NCI-H2171 (cell line): ENCODE measurements around the gene MFSD12.
"Not testable (repeated sequence)": the region's sequence is repeated elsewhere in the genome, so short reads cannot be mapped to it uniquely, and the experiment has no call there.

Experiments used
- DNase-seq: peaks from one replicate; lab custom pipeline; 2025; lab: John Stamatoyannopoulos, UW

MFSD12 gene

GRCh38 chr19:3536429-3537100 is 20.8 kb downstream of the MFSD12 start:
- no peak for DNase-seq

- no peak for DNase-seq
Observed at GRCh38 chr19:3535981-3536380, 21.4 kb downstream of the MFSD12 start.

GRCh38 chr19:3535563-3535965 is 21.8 kb downstream of the MFSD12 start:
- no peak for DNase-seq

- DNase-seq = no peak
Observed at GRCh38 chr19:3535235-3535535, 22.2 kb downstream of the MFSD12 start.

GRCh38 chr19:3534375-3535234 is 22.8 kb downstream of the MFSD12 start:
- DNase-seq = no peak

- DNase-seq = no peak
Observed at GRCh38 chr19:3533563-3534216, 23.7 kb downstream of the MFSD12 start.

- no peak for DNase-seq
Observed at GRCh38 chr19:3533033-3533432, 24.4 kb downstream of the MFSD12 start.

- DNase-seq = no peak
Observed at GRCh38 chr19:3532154-3532786, 25.1 kb downstream of the MFSD12 start.

- no peak for DNase-seq
Observed at GRCh38 chr19:3531716-3532115, 25.7 kb downstream of the MFSD12 start.

GRCh38 chr19:3530389-3530788 is 27.0 kb downstream of the MFSD12 start:
- no peak for DNase-seq

GRCh38 chr19:3529299-3529698 is 28.1 kb downstream of the MFSD12 start:
- DNase-seq = not testable (repeated sequence)

- no peak for DNase-seq
Observed at GRCh38 chr19:3528539-3529211, 28.7 kb downstream of the MFSD12 start.

GRCh38 chr19:3528080-3528479 is 29.3 kb downstream of the MFSD12 start:
- DNase-seq = no peak

GRCh38 chr19:3527238-3527910 is 30.0 kb downstream of the MFSD12 start:
- no peak for DNase-seq

- DNase-seq = no peak
Observed at GRCh38 chr19:3526507-3527237, 30.7 kb downstream of the MFSD12 start.

- DNase-seq = no peak
Observed at GRCh38 chr19:3524904-3525451, 32.4 kb downstream of the MFSD12 start.

GRCh38 chr19:3524078-3524842 is 33.1 kb downstream of the MFSD12 start:
- no peak for DNase-seq

GRCh38 chr19:3523361-3524077 is 33.9 kb downstream of the MFSD12 start:
- no peak for DNase-seq
